Measurements from ENCODE around the gene DNAH6.
"Not testable (repeated sequence)": the region's sequence is repeated elsewhere in the genome, so short reads cannot be mapped to it uniquely, and the experiment has no call there.

The DNAH6 gene

GRCh38 chr2:84839851-84840250 lies 323.6 kb downstream of the DNAH6 start:
- DNase-seq (ENCODE audit: low spot score): no peak

GRCh38 chr2:84840306-84840705 lies 324.0 kb downstream of the DNAH6 start:
- no peak for DNase-seq (ENCODE audit: low spot score)

- no peak for DNase-seq (ENCODE audit: low spot score)
Observed at GRCh38 chr2:84841577-84841976, 325.3 kb downstream of the DNAH6 start.

- DNase-seq (ENCODE audit: low spot score): no peak
Observed at GRCh38 chr2:84844141-84844540, 327.8 kb downstream of the DNAH6 start.

- no peak for DNase-seq (ENCODE audit: low spot score)
Observed at GRCh38 chr2:84846041-84846663, 329.9 kb downstream of the DNAH6 start.

- no peak for DNase-seq (ENCODE audit: low spot score)
Observed at GRCh38 chr2:84846741-84847142, 330.4 kb downstream of the DNAH6 start.

GRCh38 chr2:84847326-84848050 lies 331.2 kb downstream of the DNAH6 start:
- no peak for DNase-seq (ENCODE audit: low spot score)

GRCh38 chr2:84849271-84849952 lies 333.1 kb downstream of the DNAH6 start:
- no peak for DNase-seq (ENCODE audit: low spot score)

- DNase-seq (ENCODE audit: low spot score): no peak
Observed at GRCh38 chr2:84850471-84850870, 334.2 kb downstream of the DNAH6 start.

GRCh38 chr2:84851876-84852275 lies 335.6 kb downstream of the DNAH6 start:
- no peak for DNase-seq (ENCODE audit: low spot score)

- DNase-seq (ENCODE audit: low spot score): no peak
Observed at GRCh38 chr2:84854850-84855249, 338.6 kb downstream of the DNAH6 start.

GRCh38 chr2:84855731-84856130 lies 339.4 kb downstream of the DNAH6 start:
- no peak for DNase-seq (ENCODE audit: low spot score)

GRCh38 chr2:84856787-84857186 lies 340.5 kb downstream of the DNAH6 start:
- DNase-seq (ENCODE audit: low spot score): no peak

GRCh38 chr2:84857566-84857965 lies 341.3 kb downstream of the DNAH6 start:
- no peak for DNase-seq (ENCODE audit: low spot score)

GRCh38 chr2:84858123-84858522 lies 341.8 kb downstream of the DNAH6 start:
- no peak for DNase-seq (ENCODE audit: low spot score)

- DNase-seq (ENCODE audit: low spot score): no peak
Observed at GRCh38 chr2:84858937-84859336, 342.6 kb downstream of the DNAH6 start.

GRCh38 chr2:84861539-84861938 lies 345.2 kb downstream of the DNAH6 start:
- DNase-seq (ENCODE audit: low spot score): no peak

- DNase-seq (ENCODE audit: low spot score): no peak
Observed at GRCh38 chr2:84862006-84862405, 345.7 kb downstream of the DNAH6 start.

- DNase-seq (ENCODE audit: low spot score): peak; percentile 23
Observed at GRCh38 chr2:84865181-84865783, 349.0 kb downstream of the DNAH6 start.

- no peak for DNase-seq (ENCODE audit: low spot score)
Observed at GRCh38 chr2:84866122-84866521, 349.8 kb downstream of the DNAH6 start.

GRCh38 chr2:84868327-84868726 lies 352.0 kb downstream of the DNAH6 start:
- DNase-seq (ENCODE audit: low spot score): not testable (repeated sequence)

Measured in kidney tubule cell (primary cell).